GM21515 (cell line): ENCODE data around the gene RAB1A.

Experiments
- ATAC-seq: cut with Tn5 transposase; IDR thresholded peaks from one replicate; pipeline ENCODE4 v1.9.1; 2021; ENCODE audit not compliant: unreplicated experiment

Gene RAB1A

DNA sequence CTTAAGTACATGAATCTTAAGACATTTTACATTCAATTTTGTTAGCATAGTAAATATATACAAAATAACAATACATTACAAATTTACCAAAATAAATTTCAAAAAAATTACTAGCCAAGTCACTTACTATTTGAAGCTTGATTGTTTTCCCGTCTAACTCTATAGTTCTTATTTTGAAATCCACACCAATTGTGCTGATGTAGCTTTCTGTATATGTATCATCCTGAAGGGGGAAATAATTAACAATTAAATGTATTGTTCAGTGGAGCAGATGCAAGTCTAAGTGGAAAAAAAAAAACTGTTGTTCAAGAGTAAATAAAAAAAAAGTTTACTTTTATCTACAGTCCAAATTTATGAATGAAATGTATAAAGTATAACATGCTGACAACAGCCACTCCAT, 32.1 kb downstream of the RAB1A start:
- ATAC-seq = no peak

DNA sequence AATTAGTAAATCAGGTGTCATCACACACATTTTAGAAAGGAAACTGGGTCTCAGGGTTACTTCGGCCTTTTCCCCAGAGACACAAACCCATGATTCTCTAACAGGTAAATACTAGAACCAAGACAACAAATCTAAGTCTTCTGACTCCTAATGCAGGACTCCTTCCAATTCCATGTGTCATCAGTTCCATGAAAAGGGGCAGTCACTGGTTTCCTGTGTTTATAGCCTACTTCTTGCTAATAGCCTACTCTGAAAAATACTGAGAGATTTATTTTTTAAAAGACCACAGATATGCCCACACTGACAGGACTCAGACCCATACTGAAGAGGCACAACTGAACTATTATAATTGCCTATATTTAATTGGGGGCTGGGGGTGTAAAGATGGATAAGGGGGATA, 33.0 kb downstream of the RAB1A start:
- no peak for ATAC-seq

DNA sequence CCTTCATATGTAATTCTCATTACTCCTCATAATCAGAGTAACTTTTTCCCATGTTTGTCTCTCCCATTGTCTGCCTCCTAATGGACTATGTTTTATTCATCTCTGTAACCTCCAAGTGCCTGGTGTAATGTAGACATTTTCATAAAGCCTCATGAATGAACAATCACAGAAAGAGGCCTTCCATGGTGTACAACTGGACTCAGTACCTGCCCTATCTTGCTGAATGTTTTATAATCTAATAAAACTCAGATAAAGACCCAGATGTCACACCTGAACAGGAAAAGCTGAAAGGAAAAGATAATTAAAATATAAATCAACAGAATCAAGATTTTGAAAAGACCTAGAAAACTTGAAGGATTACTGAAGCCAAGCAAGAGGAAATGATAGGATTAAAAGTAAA, 36.7 kb downstream of the RAB1A start:
- no peak for ATAC-seq

DNA sequence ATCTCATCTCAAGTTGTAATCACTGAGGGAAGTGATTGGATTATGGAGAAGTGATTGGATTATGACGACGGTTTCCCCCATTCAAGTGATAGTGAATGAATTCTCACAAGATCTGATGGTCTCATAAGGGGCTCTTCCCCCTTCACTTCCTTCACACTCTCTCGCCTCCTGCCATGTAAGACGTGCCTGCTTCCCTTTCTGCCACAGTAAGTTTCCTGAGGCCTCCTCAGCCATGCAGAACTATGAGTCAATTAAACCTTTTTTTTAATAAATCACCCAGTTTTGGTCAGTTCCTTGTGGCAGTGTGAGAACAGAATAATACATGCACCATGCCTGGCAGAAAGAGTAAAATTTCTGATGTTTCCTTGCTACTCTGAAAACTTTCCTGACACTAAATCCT, 37.1 kb downstream of the RAB1A start:
- ATAC-seq = no peak

DNA sequence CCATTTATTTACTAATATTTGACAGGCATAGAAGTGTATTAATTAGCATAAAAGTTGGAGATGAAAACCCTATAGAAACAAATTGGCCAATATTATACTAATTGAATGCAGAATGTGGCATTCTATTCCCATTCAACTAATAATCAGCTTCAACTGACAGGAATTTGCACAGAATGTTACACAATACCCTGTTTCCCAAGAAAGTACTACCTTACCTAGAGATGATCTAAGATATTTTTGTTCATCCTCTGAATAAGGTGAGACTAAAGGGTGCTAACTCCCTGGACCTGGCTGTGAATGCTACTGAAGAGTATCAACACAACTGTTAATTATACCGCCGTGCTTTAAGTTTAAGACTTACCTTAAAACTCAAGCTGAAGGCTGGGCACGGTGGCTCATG, 44.8 kb downstream of the RAB1A start:
- ATAC-seq = no peak

DNA sequence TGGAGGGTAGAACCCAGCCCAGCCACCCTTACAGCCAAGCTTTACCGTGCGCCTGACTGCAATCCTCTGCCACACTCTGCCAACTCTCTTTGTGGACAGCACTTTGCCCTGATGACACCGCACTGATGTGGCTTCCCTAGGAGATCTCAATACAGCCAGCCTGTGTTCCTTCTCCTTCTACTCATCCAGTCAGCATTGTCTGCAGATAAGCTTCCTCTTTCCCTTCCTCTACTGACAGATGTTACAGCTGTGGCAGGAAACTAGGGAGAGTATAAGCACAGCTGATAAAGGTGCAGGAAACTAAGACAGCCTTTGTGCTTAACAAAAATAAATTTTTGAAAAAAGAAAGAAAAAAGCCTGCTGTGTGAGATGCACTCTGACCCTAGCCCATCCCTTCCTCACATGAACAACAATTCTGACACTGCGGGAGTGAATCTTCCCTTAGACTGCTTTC, 48.6 kb downstream of the RAB1A start:
- ATAC-seq = no peak

DNA sequence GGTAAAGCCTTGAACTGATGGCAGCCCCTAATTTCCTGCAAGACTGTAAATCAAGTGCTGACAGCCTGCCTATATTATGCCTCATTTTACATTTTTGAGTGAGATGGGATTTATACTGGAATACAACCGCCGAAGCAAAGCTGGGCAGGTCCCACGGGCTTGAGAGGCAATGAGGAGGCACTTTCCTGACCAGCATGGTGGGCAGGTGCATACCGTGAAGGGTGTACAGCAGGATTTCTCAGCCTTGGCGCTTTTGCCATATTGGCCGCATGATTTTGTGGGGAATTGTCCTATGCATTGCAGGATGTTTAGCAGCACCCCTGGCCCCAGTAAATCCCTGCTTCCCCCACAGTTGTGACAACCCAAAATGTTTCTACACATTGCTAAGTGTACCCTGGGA, 50.9 kb downstream of the RAB1A start:
- no peak for ATAC-seq

DNA sequence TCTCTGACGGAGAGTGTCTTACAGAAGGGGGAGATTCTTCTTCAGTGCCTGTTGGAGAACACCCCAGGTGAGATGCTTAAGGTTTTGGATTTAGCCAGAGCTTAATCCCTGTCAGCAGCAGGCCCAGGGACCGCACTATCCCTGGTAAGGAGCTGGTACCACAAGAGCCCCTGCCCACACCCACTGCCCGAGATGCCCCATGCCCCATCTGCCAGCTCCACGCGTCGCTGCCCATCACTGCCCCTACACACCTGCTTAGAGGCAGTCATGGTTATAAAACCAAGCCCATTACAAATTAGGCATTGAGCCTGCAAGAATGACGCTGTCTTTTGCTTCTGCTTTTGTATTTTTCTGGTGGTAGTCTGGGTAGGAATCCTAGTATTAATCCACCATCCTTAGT, 52.0 kb downstream of the RAB1A start:
- ATAC-seq = no peak

DNA sequence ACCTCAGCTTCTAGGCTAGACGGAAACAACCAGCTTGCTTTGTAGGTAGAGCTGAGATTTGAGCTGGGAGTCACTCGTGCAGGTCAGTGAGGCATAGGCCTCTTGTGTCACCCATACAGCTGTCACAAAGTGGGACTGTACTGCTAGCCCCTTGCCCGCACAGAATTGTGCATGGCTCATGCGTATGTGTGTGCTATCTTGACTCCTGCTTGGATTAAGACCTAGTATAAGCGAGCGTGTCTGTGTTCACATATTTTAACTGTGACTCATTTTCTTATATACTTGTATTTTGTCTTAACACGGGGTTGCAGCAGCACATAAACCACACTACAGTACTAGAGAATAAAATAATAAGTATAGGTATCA, 53.6 kb downstream of the RAB1A start:
- no peak for ATAC-seq

DNA sequence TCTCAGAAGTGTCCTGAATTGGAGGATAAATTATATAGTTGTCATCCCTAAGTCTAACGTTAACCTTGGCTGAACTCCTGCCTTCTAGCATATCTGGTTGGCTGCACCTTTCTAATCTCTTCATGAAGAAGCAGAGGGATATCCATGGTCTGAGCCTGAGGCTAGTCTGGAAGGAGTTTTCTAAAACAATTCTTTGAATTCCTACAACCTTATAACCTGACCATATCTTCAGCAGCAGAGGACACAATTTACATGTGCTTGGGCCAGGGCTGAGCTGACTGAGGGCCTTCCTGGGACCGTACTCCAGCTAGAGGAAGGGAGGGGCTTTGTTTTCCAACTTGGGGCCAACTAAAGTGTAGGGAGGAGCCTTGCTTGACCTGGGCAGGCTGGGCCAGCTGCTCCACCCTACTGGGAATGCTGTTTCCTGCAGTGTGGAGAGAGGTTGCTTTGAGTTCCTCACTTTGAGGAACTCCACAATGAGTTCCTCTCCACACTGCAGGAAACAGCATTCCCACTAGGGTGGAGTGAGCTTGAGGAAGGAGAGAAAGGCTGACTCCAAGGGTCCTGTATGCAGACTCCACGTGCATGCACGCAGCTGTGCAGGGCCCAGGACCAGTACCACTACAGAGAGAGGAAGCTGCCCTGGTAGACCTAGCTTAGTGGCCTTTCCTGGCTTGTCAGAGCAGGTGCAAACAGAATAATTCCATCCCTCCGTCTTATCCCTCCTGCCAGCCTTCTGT, 54.1 kb downstream of the RAB1A start:
- ATAC-seq = no peak

DNA sequence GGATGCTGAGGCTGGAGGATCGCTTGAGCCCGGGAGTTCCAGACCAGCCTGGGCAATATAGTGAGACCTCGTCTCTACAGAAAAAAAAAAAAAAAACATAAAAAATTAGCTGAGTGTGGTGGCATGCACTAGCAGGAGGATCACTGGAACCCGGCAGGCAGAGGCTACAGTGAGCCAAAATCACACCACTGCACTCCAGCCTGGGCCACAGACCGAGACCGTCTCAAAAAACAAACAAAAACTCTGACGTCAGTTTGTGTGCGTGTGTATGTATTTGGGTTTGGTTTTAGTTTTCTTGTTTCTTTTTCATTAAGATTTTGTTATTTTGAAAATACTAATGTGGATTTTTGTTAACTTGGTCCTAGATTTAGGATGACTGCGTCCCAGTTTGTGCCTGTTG, 54.7 kb downstream of the RAB1A start:
- no peak for ATAC-seq

DNA sequence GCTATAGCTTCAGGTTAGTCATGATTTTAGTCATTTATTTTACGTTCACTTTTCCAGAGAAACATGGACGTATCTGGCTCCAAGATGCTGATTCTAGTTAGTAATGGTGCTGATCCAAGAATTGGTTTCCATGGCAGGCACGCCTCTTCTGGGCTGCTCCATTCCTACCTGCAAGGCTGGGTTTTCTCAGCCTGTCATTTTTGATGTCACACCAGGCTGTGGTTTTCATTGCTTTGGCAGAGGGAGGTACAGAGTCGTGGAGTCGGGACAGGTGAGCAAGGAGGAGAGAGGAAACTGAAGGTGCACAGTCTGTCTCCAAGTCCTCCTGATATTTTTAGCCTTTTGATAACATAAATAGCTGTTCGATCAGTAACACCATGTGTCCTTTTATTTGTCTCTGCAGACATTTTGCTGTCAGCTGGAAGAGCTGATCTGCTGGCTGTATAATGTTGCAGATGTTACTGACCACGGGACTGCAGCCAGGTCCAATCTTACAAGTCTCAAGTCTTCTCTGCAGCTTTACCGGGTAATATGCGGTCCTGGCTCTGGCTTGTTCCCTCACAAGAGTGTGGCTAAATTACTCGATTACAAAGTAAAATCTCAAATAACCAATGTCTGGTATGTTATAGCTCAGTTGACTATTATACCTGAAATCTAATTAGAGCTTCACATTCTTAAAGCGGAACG, 55.9 kb downstream of the RAB1A start:
- no peak for ATAC-seq

DNA sequence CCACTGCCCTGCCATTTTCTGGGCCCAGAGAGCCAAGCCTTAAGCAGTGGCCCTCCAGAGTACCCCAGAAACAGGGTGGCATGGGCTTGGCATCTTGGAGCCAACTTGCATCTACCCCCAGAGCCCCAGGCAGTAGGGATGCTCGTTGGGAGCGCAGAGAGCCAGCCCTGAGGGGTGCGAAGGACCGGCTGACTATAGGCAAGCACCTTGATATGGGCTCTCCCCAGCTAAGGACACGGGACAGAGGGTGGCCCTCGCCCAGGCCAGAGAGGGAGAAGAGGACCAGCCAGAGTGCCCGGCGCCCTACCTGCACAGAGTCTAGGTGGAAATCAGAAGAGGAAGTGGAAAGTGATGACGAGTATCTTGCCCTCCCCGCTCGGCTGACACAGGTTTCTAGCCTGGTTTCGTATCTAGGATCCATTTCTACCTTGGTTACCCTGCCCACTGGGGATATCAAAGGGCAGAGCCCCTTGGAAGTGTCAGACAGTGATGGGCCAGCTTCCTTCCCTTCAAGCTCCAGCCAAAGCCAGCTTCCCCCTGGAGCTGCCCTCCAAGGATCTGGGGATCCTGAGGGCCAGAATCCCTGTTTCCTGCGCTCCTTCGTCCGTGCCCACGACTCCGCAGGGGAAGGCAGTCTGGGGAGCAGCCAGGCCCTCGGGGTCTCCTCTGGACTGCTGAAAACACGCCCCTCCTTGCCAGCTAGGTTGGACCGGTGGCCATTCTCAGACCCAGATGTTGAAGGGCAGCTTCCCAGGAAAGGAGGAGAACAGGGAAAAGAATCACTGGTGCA, 57.5 kb downstream of the RAB1A start:
- ATAC-seq = peak; percentile 50

DNA sequence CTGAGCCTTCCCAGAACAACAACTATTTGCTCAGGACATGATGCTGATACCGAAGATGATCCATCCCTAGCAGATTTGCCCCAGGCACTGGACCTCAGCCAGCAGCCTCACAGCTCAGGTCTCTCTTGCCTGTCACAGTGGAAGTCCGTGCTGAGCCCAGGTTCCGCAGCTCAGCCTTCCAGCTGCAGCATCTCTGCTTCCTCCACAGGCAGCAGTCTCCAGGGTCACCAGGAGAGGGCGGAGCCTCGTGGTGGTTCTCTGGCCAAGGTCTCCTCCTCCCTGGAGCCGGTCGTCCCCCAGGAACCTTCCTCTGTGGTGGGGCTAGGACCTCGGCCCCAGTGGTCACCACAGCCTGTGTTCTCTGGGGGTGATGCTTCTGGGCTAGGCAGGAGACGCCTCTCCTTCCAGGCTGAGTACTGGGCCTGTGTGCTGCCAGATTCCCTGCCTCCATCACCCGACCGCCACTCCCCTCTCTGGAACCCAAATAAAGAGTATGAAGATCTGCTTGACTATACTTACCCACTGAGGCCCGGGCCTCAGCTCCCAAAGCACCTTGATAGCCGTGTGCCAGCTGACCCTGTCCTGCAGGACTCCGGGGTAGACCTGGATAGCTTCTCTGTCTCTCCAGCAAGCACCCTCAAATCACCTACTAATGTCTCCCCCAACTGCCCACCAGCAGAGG, 58.3 kb downstream of the RAB1A start:
- ATAC-seq = no peak

DNA sequence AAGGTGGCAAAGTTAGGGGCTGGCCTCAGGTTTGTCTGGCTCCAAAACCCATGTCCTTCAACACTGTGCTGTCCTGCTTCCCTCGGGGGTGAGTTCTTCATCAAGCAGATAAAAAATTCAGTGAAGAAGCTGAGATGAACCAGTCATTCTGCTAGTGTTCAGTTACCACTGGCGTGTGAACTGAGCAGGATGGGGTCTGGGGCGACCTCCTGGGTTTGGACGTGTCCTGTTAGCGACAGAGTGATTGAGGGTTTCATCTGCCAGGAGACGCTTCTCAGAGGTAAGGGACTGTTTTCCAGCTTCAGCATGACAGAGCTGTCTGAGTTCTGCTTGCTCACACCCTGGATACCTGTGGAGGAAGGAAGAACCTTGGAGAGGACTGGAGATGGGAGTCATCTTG, 59.0 kb downstream of the RAB1A start:
- no peak for ATAC-seq

DNA sequence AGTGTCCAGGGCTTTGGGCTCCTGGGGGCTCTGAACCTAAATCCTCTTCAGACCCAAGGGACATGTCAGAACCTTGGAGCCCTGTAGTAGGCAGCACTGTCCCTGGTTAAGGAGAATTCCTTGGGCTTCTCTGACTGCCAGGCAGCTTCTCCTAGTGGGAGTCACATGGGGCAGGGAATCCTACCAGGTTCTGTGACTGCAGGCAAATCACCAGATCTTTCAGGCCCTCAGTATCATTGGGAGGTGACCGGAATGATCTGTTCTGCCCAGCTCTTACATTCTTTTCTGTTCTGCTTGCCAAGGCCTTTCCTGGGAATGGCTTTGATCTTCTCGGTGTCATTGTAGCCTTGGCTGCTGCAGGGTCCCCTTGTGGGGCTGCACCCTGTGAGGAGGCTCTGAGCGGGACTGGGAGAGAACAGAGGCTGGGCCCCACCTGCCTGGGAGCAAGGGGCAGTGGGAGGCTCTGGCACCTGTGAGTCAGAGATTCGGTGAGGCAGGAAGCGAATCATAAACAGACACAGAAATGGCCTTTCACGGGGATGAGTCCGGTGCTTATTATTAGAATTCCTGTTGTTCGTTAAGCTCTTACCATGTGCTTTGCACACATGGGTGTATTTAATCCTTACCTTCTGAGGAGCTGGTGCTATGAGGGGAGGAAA, 59.6 kb downstream of the RAB1A start:
- ATAC-seq = no peak

DNA sequence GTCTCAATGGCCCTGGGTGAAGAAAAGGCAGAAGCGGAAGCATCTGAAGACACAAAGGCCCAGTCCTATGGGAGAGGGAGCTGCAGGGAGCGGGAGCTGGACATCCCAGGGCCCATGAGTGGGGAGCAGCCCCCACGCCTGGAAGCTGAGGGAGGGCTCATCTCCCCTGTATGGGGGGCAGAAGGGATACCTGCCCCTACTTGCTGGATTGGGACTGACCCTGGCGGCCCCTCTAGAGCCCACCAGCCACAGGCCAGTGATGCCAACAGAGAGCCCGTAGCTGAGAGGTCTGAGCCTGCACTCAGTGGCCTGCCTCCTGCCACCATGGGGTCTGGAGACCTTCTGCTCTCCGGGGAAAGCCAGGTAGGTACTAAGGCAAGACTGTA, 60.5 kb downstream of the RAB1A start:
- no peak for ATAC-seq

DNA sequence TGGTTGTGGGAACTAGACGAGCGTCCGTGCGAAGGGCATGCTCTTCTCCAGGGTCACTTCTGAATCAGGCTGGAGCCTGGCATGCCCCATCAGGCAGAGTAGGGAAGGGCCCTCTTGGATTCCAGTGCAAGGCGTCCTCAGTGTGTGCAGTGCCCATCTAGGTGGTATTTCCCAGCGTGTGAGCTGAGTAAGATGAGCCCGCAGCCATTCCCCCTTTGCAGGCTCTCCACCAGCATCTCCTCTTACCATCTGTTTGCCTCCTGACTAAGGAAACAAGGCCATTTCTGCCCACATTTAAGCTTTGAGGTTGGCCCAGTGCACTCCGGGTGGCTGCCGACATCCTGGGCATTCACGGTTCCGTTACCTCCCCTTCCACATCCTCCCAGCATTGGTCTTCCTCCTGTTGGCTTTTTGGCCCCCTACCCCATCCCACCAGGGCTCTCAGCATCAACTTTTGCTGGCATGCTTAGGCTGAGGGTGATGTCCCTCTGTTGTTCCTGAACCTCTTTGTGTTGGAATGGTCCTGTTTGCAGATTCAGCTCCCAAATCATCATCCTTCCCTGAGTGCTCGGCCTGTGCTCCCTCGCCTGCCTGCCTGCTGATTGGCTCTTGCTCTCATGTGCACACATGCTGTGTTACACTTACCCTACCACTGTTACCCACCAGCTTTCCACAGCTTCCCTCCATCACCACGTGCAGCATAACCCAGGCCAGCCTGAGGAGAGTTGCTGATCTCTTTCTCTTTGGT, 61.9 kb downstream of the RAB1A start:
- no peak for ATAC-seq

DNA sequence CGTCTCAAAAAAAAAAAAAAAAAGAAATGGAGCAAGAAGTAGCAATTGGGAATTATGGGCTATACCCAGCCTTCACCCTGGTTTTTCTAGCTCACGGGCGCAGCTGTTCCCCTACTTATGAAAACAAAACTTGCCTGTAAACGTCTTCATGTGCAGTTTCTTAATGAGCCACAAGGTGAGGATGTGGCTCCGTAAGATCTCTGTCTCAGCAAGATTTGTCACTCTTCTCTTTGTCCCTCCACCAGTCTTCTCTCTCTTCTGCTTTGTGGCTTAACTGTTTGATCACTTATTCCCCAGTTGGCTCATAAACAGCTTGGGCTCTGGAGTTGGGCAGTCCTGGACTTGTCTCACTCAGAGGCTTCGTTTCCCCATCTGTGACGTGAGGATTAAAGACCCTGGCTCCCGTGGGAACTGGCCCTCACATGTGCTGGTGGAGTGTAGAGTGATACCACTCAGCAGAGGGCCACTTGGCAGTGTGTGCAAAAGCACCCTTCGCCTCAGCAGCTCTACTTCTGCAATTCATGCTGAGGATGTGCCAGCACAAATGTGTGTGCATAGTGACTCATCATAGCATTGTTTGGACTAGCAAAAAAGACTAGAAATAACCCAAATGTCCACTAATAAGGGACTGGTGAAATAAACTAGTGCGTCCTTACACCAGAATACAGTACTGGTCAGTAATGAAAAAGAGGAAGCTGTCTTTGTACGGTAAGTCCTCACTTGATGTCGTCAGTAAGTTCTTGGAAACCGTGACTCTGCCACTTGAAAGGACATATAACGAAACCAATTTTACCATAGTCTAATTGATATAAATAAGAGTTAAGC, 65.0 kb downstream of the RAB1A start:
- ATAC-seq = peak; percentile 84
